ENCODE data around the gene GTPBP4.

GTPBP4 gene

DNA sequence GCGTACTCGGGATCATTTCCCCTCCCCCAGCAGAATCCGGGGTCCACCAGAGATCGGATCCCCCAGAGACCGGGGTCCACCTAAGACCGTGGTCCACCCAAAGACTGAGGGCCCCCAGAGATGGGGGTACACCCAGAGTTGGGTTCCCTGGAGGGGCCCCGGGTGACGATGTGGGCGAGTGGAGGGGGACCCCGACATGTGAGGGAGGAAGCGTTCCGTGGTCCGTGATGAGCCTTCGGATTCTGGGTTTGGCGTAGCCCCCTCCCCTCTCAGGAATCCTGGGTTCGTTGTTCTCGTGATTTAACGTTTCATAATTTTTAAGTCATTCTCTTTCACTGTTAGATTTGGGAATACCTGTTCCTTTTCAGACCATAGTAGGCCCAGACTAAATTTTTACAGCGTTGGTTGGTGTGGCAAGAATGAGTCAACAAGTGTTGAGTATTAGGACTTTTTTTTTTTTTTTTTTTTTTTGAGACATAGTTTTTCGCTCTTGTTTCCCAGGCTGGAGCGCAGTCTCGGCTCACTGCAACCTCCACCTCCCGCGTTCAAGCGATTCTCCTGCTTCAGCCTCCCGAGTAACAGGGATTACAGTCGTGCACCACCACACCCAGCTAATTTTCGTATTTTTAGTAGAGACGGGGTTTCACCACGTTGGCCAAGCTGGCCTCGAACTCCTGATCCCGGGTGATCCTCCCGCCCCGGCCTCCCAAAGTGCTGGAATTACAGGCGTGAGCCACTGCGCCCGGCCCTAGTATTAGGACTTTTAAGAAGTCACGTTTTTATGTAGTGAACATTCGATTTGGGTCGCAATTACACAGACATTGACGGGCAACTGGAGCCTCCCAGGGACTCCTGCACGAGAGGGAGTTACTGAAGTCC lies 672 bp downstream of the GTPBP4 start:
- no peak for DNase-seq (ENCODE audit: low read depth)
- TF ChIP-seq CTCF (IDR thresholded peaks at IDR 0.05; ENCODE audit: low read depth, low read length, missing control alignments) = no peak
- peak overlapping the region; percentile 79 for H3K4me3 ChIP-seq (ENCODE audit: low read depth, low read length)

GRCh38 chr10:990808-991207 lies 2.6 kb downstream of the GTPBP4 start:
- TF ChIP-seq CTCF (IDR thresholded peaks at IDR 0.05; ENCODE audit: low read depth, low read length, missing control alignments) = no peak
- no peak for DNase-seq (ENCODE audit: low read depth)
- H3K4me3 ChIP-seq (ENCODE audit: low read depth, low read length) = no peak overlapping the region

- DNase-seq (ENCODE audit: low read depth) = no peak
- no peak overlapping the region for H3K4me3 ChIP-seq (ENCODE audit: low read depth, low read length)
- no peak for TF ChIP-seq CTCF (IDR thresholded peaks at IDR 0.05; ENCODE audit: low read depth, low read length, missing control alignments)
Measured at GRCh38 chr10:992467-992866, 4.2 kb downstream of the GTPBP4 start.

GRCh38 chr10:992871-993270 lies 4.6 kb downstream of the GTPBP4 start:
- no peak for DNase-seq (ENCODE audit: low read depth)
- H3K4me3 ChIP-seq (ENCODE audit: low read depth, low read length) = no peak overlapping the region
- no peak for TF ChIP-seq CTCF (IDR thresholded peaks at IDR 0.05; ENCODE audit: low read depth, low read length, missing control alignments)

DNA sequence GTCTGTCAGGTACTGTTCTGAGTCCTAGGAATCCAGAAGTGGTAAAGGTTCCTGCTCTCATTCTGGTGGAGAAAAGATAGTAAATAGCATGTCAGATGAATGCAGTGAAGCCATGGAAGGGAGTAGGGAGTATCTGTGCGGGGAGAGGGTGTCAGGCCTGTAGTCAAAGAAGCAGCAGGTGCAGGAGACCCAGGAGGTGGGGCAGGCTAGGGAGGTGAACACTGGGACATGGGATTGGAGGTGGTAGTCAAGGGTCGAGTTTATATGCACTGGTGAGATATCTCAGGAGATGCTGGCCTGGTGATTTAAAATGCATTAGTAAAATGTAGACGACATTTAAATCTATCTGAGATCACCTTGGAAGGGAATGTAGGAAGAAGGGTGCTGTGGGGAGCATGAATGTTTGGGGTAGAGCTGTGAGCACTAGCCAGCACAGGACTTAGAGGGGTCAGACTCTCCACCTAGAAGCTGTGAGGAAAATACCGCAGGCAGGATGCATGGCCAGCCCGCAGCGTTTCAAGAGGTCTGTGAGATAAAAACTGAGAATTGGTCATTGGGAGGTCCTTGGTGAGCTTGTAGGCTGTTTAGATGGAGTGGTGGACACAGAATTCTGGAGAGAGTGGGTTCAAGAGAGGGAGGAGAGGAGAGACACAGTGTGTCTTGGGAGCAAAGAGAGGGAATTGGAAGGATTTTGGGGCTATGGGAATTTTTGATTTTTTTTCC lies 6.8 kb downstream of the GTPBP4 start:
- TF ChIP-seq CTCF (IDR thresholded peaks at IDR 0.05; ENCODE audit: low read depth, low read length, missing control alignments) = no peak
- DNase-seq (ENCODE audit: low read depth) = no peak
- H3K4me3 ChIP-seq (ENCODE audit: low read depth, low read length) = no peak overlapping the region

GRCh38 chr10:995559-995926 lies 7.3 kb downstream of the GTPBP4 start:
- TF ChIP-seq CTCF (IDR thresholded peaks at IDR 0.05; ENCODE audit: low read depth, low read length, missing control alignments) = no peak
- no peak for DNase-seq (ENCODE audit: low read depth)
- no peak overlapping the region for H3K4me3 ChIP-seq (ENCODE audit: low read depth, low read length)

Measured in GM12864 (cell line).